Hepatocyte (in vitro differentiated cells): Measurements from ENCODE around the gene TJP2. TPM values are rescaled to one million over a fixed set of nuclear protein-coding genes. Genes with fewer than 3 reads are reported as not detected.

ENCODE experiments used
- DNase-seq: peaks from one replicate; pipeline ENCODE4 v3.0.0-alpha.2; 2016; ENCODE audit warnings: low spot score
- H2AFZ ChIP-seq: fragments of 200-600 bp; sonication (generic); 2 replicates; pipeline ENCODE4 v1.6.0; 2016; ENCODE audit warnings: antibody characterized with exemption, mild to moderate bottlenecking
- H3K27ac ChIP-seq: fragments of 200-600 bp; sonication (generic); 2 replicates; pipeline ENCODE4 v1.5.1; 2016; ENCODE audit warnings: mild to moderate bottlenecking
- H3K27me3 ChIP-seq: fragments of 200-600 bp; sonication (generic); 2 replicates; pipeline ENCODE4 v1.6.1; 2016
- H3K36me3 ChIP-seq: fragments of 200-600 bp; sonication (generic); replicated peaks from 2 replicates; pipeline ENCODE4 v1.5.1; 2016; ENCODE audit warnings: low read depth; ENCODE audit not compliant: insufficient read depth
- H3K4me1 ChIP-seq: fragments of 200-600 bp; sonication (generic); 2 replicates; pipeline ENCODE4 v1.5.1; 2016; ENCODE audit warnings: mild to moderate bottlenecking, moderate library complexity; ENCODE audit not compliant: insufficient read depth
- H3K4me2 ChIP-seq: fragments of 200-600 bp; sonication (generic); 2 replicates; pipeline ENCODE4 v1.6.0; 2016
- H3K4me3 ChIP-seq: fragments of 200-600 bp; sonication (generic); 2 replicates; pipeline ENCODE4 v1.5.1; 2016; ENCODE audit warnings: mild to moderate bottlenecking
- H3K79me2 ChIP-seq: fragments of 200-600 bp; sonication (generic); 2 replicates; pipeline ENCODE4 v1.6.0; 2017; ENCODE audit warnings: mild to moderate bottlenecking
- H3K9me2 ChIP-seq: fragments of 200-600 bp; sonication (generic); replicated peaks from 2 replicates; pipeline ENCODE4 v1.6.0; 2017; ENCODE audit warnings: mild to moderate bottlenecking; ENCODE audit not compliant: insufficient read depth
- H3K9me3 ChIP-seq: fragments of 200-600 bp; sonication (generic); 2 replicates; pipeline ENCODE4 v1.5.1; 2016; ENCODE audit warnings: low read depth, mild to moderate bottlenecking
- H4K20me1 ChIP-seq: fragments of 200-600 bp; sonication (generic); 2 replicates; pipeline ENCODE4 v1.6.0; 2016; ENCODE audit warnings: mild to moderate bottlenecking; ENCODE audit not compliant: insufficient read depth, poor library complexity, severe bottlenecking
- CTCF ChIP-seq: fragments of 200-600 bp; sonication (generic); IDR thresholded peaks from 2 replicates; pipeline ENCODE4 v1.5.1; 2016; ENCODE audit warnings: antibody characterized with exemption, mild to moderate bottlenecking; ENCODE audit not compliant: poor library complexity
- EZH2 ChIP-seq: fragments of 200-600 bp; sonication (generic); IDR thresholded peaks from 2 replicates; pipeline ENCODE4 v1.6.1; 2016; ENCODE audit warnings: antibody characterized with exemption, mild to moderate bottlenecking, borderline replicate concordance
- EZH2phosphoT487 ChIP-seq: fragments of 200-600 bp; sonication (generic); IDR thresholded peaks from one replicate; pipeline ENCODE4 v1.6.1; 2018; ENCODE audit warnings: antibody characterized with exemption, mild to moderate bottlenecking, low read depth, moderate library complexity; ENCODE audit not compliant: unreplicated experiment, severe bottlenecking
- WGBS: methylation state at CpG from one replicate; pipeline ENCODE4 v1.1.6; 2016; ENCODE audit warnings: low lambda C conversion rate; ENCODE audit errors: missing lambda C conversion rate; 5-methylcytosine and 5-hydroxymethylcytosine counted together
- polyA plus RNA-seq: library from polyadenylated mRNA; unstranded; fragments of >200 nt; fragmentation: Nextera tagmentation; extraction: Ambion mirVana; gene quantifications from 2 replicates; pipeline ENCODE4 v1.2.1, GENCODE V29; 2016
- total RNA-seq: library from RNA; depleted of rRNA; stranded (reverse); fragments of >200 nt; gene quantifications from 2 replicates; pipeline ENCODE4 v1.2.3, GENCODE V29; 2014

The TJP2 gene
- total and polyA plus RNA-seq, 2 experiments from 2014 or later: 67.2 to 131 TPM

GRCh38 chr9:69218166-69218565 lies 44.1 kb downstream of the TJP2 start:
- no peaks in the 10 kb centered on the region for H3K36me3 ChIP-seq

GRCh38 chr9:69221036-69221435 lies 47.0 kb downstream of the TJP2 start:
- TF ChIP-seq EZH2phosphoT487 (no peak), CTCF (no peak), EZH2 (no peak)
- no peaks in the 10 kb centered on the region for H3K79me2 ChIP-seq
- no peak overlapping the region for H2AFZ ChIP-seq
- no peaks in the 10 kb centered on the region for H3K4me1 ChIP-seq
- H3K27ac ChIP-seq: no peak overlapping the region
- 98% methylated on average over 19 of the region's 47 CpGs for WGBS
- H3K27me3 ChIP-seq: no peaks in the 10 kb centered on the region
- H3K9me3 ChIP-seq: no peaks in the 10 kb centered on the region
- no peaks in the 10 kb centered on the region for H4K20me1 ChIP-seq
- H3K4me3 ChIP-seq: no peak overlapping the region
- no peaks in the 10 kb centered on the region for H3K36me3 ChIP-seq
- no peak overlapping the region for H3K4me2 ChIP-seq
- H3K9me2 ChIP-seq: no peaks in the 10 kb centered on the region
- no peak for DNase-seq

More at GRCh38 chr9:69218166-69218565, 44.1 kb downstream of the TJP2 start:
- no peak overlapping the region for H3K27ac ChIP-seq
- no peak overlapping the region for H3K4me2 ChIP-seq
- H3K27me3 ChIP-seq: no peaks in the 10 kb centered on the region
- H3K9me2 ChIP-seq: no peaks in the 10 kb centered on the region
- no peak for DNase-seq
- no peaks in the 10 kb centered on the region for H4K20me1 ChIP-seq
- TF ChIP-seq EZH2phosphoT487 (no peak), EZH2 (no peak), CTCF (no peak)
- no peaks in the 10 kb centered on the region for H3K9me3 ChIP-seq
- H3K4me3 ChIP-seq: no peak overlapping the region
- no peak overlapping the region for H2AFZ ChIP-seq
- WGBS: 84% methylated on average over 3 of the region's 3 CpGs
- H3K4me1 ChIP-seq: no peaks in the 10 kb centered on the region
- peaks cover 14% of the 10 kb centered on the region for H3K79me2 ChIP-seq

- TF ChIP-seq CTCF (no peak), EZH2 (no peak), EZH2phosphoT487 (no peak)
- no peak overlapping the region for H2AFZ ChIP-seq
- H3K36me3 ChIP-seq: no peaks in the 10 kb centered on the region
- no peaks in the 10 kb centered on the region for H3K9me2 ChIP-seq
- H3K4me1 ChIP-seq: no peaks in the 10 kb centered on the region
- H3K27me3 ChIP-seq: no peaks in the 10 kb centered on the region
- no peaks in the 10 kb centered on the region for H4K20me1 ChIP-seq
- no peaks in the 10 kb centered on the region for H3K79me2 ChIP-seq
- no peak overlapping the region for H3K4me2 ChIP-seq
- no peak overlapping the region for H3K4me3 ChIP-seq
- H3K27ac ChIP-seq: no peak overlapping the region
- 99% methylated on average over 8 of the region's 8 CpGs for WGBS
- DNase-seq: no peak
- no peaks in the 10 kb centered on the region for H3K9me3 ChIP-seq
These were observed 48.9 kb downstream of the TJP2 start for GRCh38 chr9:69222970-69223369.

GRCh38 chr9:69223605-69224004 lies 49.5 kb downstream of the TJP2 start:
- 44% methylated on average over 2 of the region's 2 CpGs for WGBS
- TF ChIP-seq CTCF (peak; percentile 58), EZH2phosphoT487 (no peak), EZH2 (no peak)
- H3K4me3 ChIP-seq: no peak overlapping the region
- no peaks in the 10 kb centered on the region for H3K9me3 ChIP-seq
- no peaks in the 10 kb centered on the region for H3K27me3 ChIP-seq
- H3K4me1 ChIP-seq: no peaks in the 10 kb centered on the region
- no peaks in the 10 kb centered on the region for H3K79me2 ChIP-seq
- no peaks in the 10 kb centered on the region for H4K20me1 ChIP-seq
- H3K9me2 ChIP-seq: no peaks in the 10 kb centered on the region
- H2AFZ ChIP-seq: no peak overlapping the region
- H3K27ac ChIP-seq: no peak overlapping the region
- H3K36me3 ChIP-seq: no peaks in the 10 kb centered on the region
- H3K4me2 ChIP-seq: no peak overlapping the region
- peak; percentile 62 for DNase-seq
